HepG2 (cell line): ENCODE data around the gene GRHPR. TPM values are rescaled to one million over a fixed set of nuclear protein-coding genes. Genes with fewer than 3 reads are reported as not detected.
A peak's percentile ranks its signal among the peaks of the same experiment; 100 is the strongest.

Source experiments
- ARHGAP35 ChIP-seq: sonication (generic); formaldehyde crosslinking; IDR thresholded peaks from 2 replicates; pipeline ENCODE4 v1.9.0; 2022; ENCODE audit warnings: mild to moderate bottlenecking, inconsistent platforms, moderate library complexity, missing genetic modification reagents, borderline replicate concordance
- CC2D1A ChIP-seq: sonication (generic); formaldehyde crosslinking; IDR thresholded peaks from 2 replicates; pipeline ENCODE4 v1.8.1; 2023; ENCODE audit warnings: mild to moderate bottlenecking, missing genetic modification reagents
- JUND ChIP-seq: sonication (generic); formaldehyde crosslinking; IDR thresholded peaks from 2 replicates; pipeline ENCODE4 v1.8.0; 2022; ENCODE audit warnings: mild to moderate bottlenecking, missing genetic modification reagents
- MED8 ChIP-seq: sonication (generic); formaldehyde crosslinking; IDR thresholded peaks from 2 replicates; pipeline ENCODE4 v1.8.1; 2023; ENCODE audit warnings: mild to moderate bottlenecking, missing genetic modification reagents; ENCODE audit not compliant: insufficient replicate concordance
- NR3C1 ChIP-seq: sonication (generic); formaldehyde crosslinking; IDR thresholded peaks from 2 replicates; pipeline ENCODE4 v1.4.0; 2020; ENCODE audit warnings: missing genetic modification reagents
- PLRG1 ChIP-seq: fragments of 450-650 bp; conservative IDR thresholded peaks from 2 replicates; pipeline ENCODE4 v1.6.1; 2016
- SNAPC4 ChIP-seq: sonication (generic); formaldehyde crosslinking; IDR thresholded peaks from 2 replicates; pipeline ENCODE4 v1.4.0; 2020; ENCODE audit warnings: mild to moderate bottlenecking, missing genetic modification reagents
- SRF ChIP-seq: IDR thresholded peaks from 2 replicates; pipeline ENCODE4 v1.6.1; 2011; ENCODE audit warnings: mild to moderate bottlenecking, low read depth, low read length, moderate library complexity
- TBL1XR1 ChIP-seq: fragments of 150-350 bp; IDR thresholded peaks from 2 replicates; pipeline ENCODE4 v1.6.1; 2014; ENCODE audit warnings: borderline replicate concordance, low read length; ENCODE audit not compliant: partially characterized antibody
- THAP11 ChIP-seq: IDR thresholded peaks from 2 replicates; pipeline ENCODE4 v1.6.1; 2016; ENCODE audit warnings: missing biosample characterization, missing genetic modification reagents
- ZMYM4 ChIP-seq: sonication (generic); formaldehyde crosslinking; IDR thresholded peaks from 2 replicates; pipeline ENCODE4 v1.8.1; 2023; ENCODE audit warnings: mild to moderate bottlenecking, missing genetic modification reagents
- ZNF142 ChIP-seq: sonication (generic); formaldehyde crosslinking; IDR thresholded peaks from 2 replicates; pipeline ENCODE4 v1.4.0; 2020; ENCODE audit warnings: missing genetic modification reagents
- ZNF530 ChIP-seq: sonication (generic); formaldehyde crosslinking; IDR thresholded peaks from 2 replicates; pipeline ENCODE4 v1.5.0; 2020; ENCODE audit warnings: low read depth, mild to moderate bottlenecking, missing genetic modification reagents
- ZNF557 ChIP-seq: sonication (generic); formaldehyde crosslinking; IDR thresholded peaks from 2 replicates; pipeline ENCODE4 v1.4.0; 2020; ENCODE audit warnings: missing genetic modification reagents
- ZNF777 ChIP-seq: sonication (generic); formaldehyde crosslinking; IDR thresholded peaks from 2 replicates; pipeline ENCODE4 v1.4.0; 2020; ENCODE audit warnings: missing genetic modification reagents
- ZNF788 ChIP-seq: sonication (generic); formaldehyde crosslinking; IDR thresholded peaks from 2 replicates; pipeline ENCODE4 v1.5.0; 2020; ENCODE audit warnings: mild to moderate bottlenecking, missing genetic modification reagents, borderline replicate concordance
- ZNF878 ChIP-seq: sonication (generic); formaldehyde crosslinking; IDR thresholded peaks from 2 replicates; pipeline ENCODE4 v1.8.1; 2023; ENCODE audit warnings: mild to moderate bottlenecking, missing genetic modification reagents, moderate library complexity
- polyA plus RNA-seq, 8 experiments: library from polyadenylated mRNA; depleted of rRNA in 3 of 8; stranded (reverse) in 7 of 8; unstranded in 1 of 8; fragments of >200 nt; fragmentation: Illumina TruSeq in 4 of 8; extraction: Trizol in 4 of 8; gene quantifications; 2 replicates each; pipeline versions ENCODE4 v1.2.1 to v1.2.3, GENCODE V29; 2011 to 2016; ENCODE audit warnings: low read depth in 4 of 8, missing spikeins in 1 of 8, mixed read lengths in 1 of 8; ENCODE audit not compliant: insufficient read depth in 1 of 8
- total RNA-seq, 5 experiments: library from RNA; depleted of rRNA; stranded (reverse); fragments of >200 nt; fragmentation: Illumina TruSeq; extraction: Trizol; gene quantifications; 2 replicates each; pipeline ENCODE4 v1.2.3, GENCODE V29; 2016; ENCODE audit warnings: low read depth in 1 of 5

GRHPR gene
- total and polyA plus RNA-seq, 2 of the 13 experiments (the other 11 are each of a cell fraction or from before 2014, with no cell fraction given) = 113 to 115 TPM

- TF ChIP-seq MED8 (CRISPR knock-in tag) = peak; percentile 74
- no peak for TF ChIP-seq NR3C1 (CRISPR knock-in tag)
- TF ChIP-seq SNAPC4 (CRISPR knock-in tag) = no peak
- no peak for TF ChIP-seq JUND
- no peak for TF ChIP-seq ARHGAP35 (CRISPR knock-in tag)
- TF ChIP-seq ZNF788 = peak; percentile 56; the same call in 1 of the 2 replicates
- TF ChIP-seq ZNF530 (CRISPR knock-in tag) = no peak
- no peak for TF ChIP-seq SRF
- TF ChIP-seq ZNF777 = 0 out of 2 replicates have a peak, but pooled peaks have one; percentile 35
- TF ChIP-seq CC2D1A (CRISPR knock-in tag) = no peak
- peak; percentile 78 for TF ChIP-seq ZMYM4
- no peak for TF ChIP-seq ZNF142 (CRISPR knock-in tag)
- no peak for TF ChIP-seq PLRG1
- TF ChIP-seq ZNF557 = no peak
- peak; percentile 81; the same call in 1 of the 2 replicates for TF ChIP-seq ZNF878 (CRISPR knock-in tag)
- TF ChIP-seq THAP11 (CRISPR knock-in tag) = peak; percentile 86; the same call in 1 of the 2 replicates
- no peak for TF ChIP-seq TBL1XR1
Measured at GRCh38 chr9:37485389-37486255, 63.1 kb downstream of the GRHPR start, which contains the start of gene POLR1E (continued).
